SU-DHL-6 (cell line): ENCODE measurements around the gene FAT1.

Source experiments
- EZH2phosphoT487 ChIP-seq: fragments of 200-600 bp; sonication (generic), shearing (Covaris generic); conservative IDR thresholded peaks from 2 replicates; pipeline ENCODE4 v1.6.1; 2018; ENCODE audit warnings: mild to moderate bottlenecking, antibody characterized with exemption, low read length, moderate library complexity, mixed read lengths
- TF ChIP-seq, protein P1 (sequence below): fragments of 200-600 bp; sonication (generic); IDR thresholded peaks from one replicate; pipeline ENCODE4 v1.5.1; 2017; ENCODE audit warnings: antibody characterized with exemption, mild to moderate bottlenecking, low read length, moderate library complexity; ENCODE audit not compliant: insufficient read depth, poor library complexity, severe bottlenecking

DNA sequence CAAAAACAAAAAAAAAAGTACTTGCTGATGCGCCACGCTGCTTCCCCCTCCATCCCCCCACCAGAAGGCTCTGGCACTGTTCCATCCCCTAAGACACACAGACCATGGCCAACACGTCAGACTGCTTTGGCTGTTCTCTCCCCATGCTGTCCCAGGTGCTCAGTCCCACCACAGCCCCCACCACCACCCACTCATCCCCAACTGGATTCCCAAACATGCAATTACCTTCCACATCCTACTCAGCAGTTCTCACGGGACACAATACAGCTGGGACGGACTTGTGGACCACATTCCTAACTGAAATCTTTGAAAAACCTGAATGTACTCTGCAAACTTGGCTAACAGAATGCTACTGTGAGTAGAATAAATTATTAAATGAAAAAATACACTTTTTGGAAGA is 8.6 kb downstream of the FAT1 start:
- TF ChIP-seq, protein P1, sequence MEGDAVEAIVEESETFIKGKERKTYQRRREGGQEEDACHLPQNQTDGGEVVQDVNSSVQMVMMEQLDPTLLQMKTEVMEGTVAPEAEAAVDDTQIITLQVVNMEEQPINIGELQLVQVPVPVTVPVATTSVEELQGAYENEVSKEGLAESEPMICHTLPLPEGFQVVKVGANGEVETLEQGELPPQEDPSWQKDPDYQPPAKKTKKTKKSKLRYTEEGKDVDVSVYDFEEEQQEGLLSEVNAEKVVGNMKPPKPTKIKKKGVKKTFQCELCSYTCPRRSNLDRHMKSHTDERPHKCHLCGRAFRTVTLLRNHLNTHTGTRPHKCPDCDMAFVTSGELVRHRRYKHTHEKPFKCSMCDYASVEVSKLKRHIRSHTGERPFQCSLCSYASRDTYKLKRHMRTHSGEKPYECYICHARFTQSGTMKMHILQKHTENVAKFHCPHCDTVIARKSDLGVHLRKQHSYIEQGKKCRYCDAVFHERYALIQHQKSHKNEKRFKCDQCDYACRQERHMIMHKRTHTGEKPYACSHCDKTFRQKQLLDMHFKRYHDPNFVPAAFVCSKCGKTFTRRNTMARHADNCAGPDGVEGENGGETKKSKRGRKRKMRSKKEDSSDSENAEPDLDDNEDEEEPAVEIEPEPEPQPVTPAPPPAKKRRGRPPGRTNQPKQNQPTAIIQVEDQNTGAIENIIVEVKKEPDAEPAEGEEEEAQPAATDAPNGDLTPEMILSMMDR = no peak
- no peak for TF ChIP-seq EZH2phosphoT487
